ENCODE results near the gene TTLL3. TPM values are rescaled to one million over a fixed set of nuclear protein-coding genes. Genes with fewer than 3 reads are reported as not detected.

Gene TTLL3
- total and polyA plus RNA-seq, 2 of the 4 experiments (the other 2 are of a cell fraction) = 6.8 to 43.4 TPM

GRCh38 chr3:9820946-9821345 is 10.9 kb downstream of the TTLL3 start:
- Histone ChIP-seq H4K8ac (ENCODE audit: low read depth in 2 of 2, low read length in 2 of 2) (no peak overlapping the region), H3K27ac (ENCODE audit: insufficient read depth, low read length) (no peak overlapping the region), H2BK20ac (ENCODE audit: low read depth, low read length) (no peak overlapping the region), H3K27me3 (ENCODE audit: control insufficient read depth, insufficient read depth, low read length) (no peaks in the 10 kb centered on the region), H3K4ac (ENCODE audit: low read depth, low read length) (no peak overlapping the region), H2AFZ (replicated peaks; ENCODE audit: low read length, poor library complexity) (no peak overlapping the region), H4K20me1 (ENCODE audit: insufficient read depth, low read length) (no peaks in the 10 kb centered on the region), H3K4me1 (ENCODE audit: control insufficient read depth, insufficient read depth, low read length) (no peaks in the 10 kb centered on the region), H3K14ac (replicated peaks; ENCODE audit: low read depth, low read length) (no peak overlapping the region), H3K4me3 (ENCODE audit: insufficient read depth, low read depth, low read length) (no peak overlapping the region), H3K4me2 (ENCODE audit: low read depth, low read length) (no peak overlapping the region), H3K9me3 (ENCODE audit: control insufficient read depth, insufficient read depth, low read length) (no peaks in the 10 kb centered on the region), H3K36me3 (ENCODE audit: control insufficient read depth, insufficient read depth, low read length) (peaks cover 7% of the 10 kb centered on the region), H3K23ac (ENCODE audit: low read depth, low read length) (no peak overlapping the region), H2AK9ac (replicated peaks; ENCODE audit: low read depth, low read length, poor library complexity) (no peak overlapping the region), H2AK5ac (ENCODE audit: low read depth, low read length) (no peak overlapping the region), H2BK120ac (ENCODE audit: low read depth, low read length) (no peak overlapping the region), H3K18ac (ENCODE audit: low read depth, low read length) (no peak overlapping the region), H3K9ac (ENCODE audit: low read depth, low read length) (no peak overlapping the region), H4K91ac (ENCODE audit: insufficient read depth, low read depth, low read length) (no peak overlapping the region), H3K56ac (ENCODE audit: extremely low read depth, insufficient read depth, low read length) (no peak overlapping the region), H2BK5ac (ENCODE audit: low read depth, low read length, poor library complexity, severe bottlenecking) (no peak overlapping the region), H2BK15ac (ENCODE audit: low read depth, low read length) (no peak overlapping the region), H3K9me1 (ENCODE audit: insufficient read depth, low read length) (peaks cover 11% of the 10 kb centered on the region), H4K5ac (ENCODE audit: low read depth, low read length) (no peak overlapping the region), H3K79me1 (ENCODE audit: low read depth in 1 of 2, low read length in 2 of 2) (no peaks in the 10 kb centered on the region)
- ChIA-PET POLR2A (ENCODE audit: unreplicated experiment) (no interaction called here), CTCF (no interaction called here)
- no TSS peak for BruUV-seq (replicated peaks)
- TF ChIP-seq RAD21 (IDR thresholded peaks at IDR 0.05; ENCODE audit: low read length) = peak; percentile 31; the same call in 1 of the 2 replicates
- no peak for TF ChIP-seq FOS (IDR thresholded peaks at IDR 0.05; ENCODE audit: low read depth, low read length)
- TF ChIP-seq SMC3 (IDR thresholded peaks at IDR 0.05; ENCODE audit: low read depth, low read length) = 0 out of 2 replicates have a peak, but pooled peaks have one; percentile 5
- peak; percentile 39 for TF ChIP-seq CTCF (conservative IDR thresholded peaks at IDR 0.05; ENCODE audit: low read depth, low read length)
- TF ChIP-seq CEBPB (IDR thresholded peaks at IDR 0.05; ENCODE audit: low read depth, low read length) = no peak
- no peak for TF ChIP-seq USF2 (IDR thresholded peaks at IDR 0.05; ENCODE audit: low read depth, low read length)
- no peak for TF ChIP-seq RCOR1 (IDR thresholded peaks at IDR 0.05; ENCODE audit: insufficient replicate concordance, low read length)
- intact Hi-C loops (cut with micrococcal nuclease) = no loop called here
- DNase-seq (peak; percentile 23), ATAC-seq (ENCODE audit: low read depth) (peak; percentile 88)
- WGBS, 2 experiments (ENCODE audit: extremely low coverage in 2 of 2, insufficient read length in 1 of 2) = no CpG with 5 or more reads among the region's 2 CpGs
- in situ Hi-C loops (cut with MboI; ENCODE audit: low sequenced_read_pairs) = no loop called here
- dilution Hi-C loops (cut with HindIII; ENCODE audit: low sequenced_read_pairs, unreplicated experiment) = no loop called here
